ENCODE results near the gene CBX6.

GRCh38 chr22:38820020-38820419 is 52.0 kb downstream of the CBX6 start:
- TF ChIP-seq, protein P1, sequence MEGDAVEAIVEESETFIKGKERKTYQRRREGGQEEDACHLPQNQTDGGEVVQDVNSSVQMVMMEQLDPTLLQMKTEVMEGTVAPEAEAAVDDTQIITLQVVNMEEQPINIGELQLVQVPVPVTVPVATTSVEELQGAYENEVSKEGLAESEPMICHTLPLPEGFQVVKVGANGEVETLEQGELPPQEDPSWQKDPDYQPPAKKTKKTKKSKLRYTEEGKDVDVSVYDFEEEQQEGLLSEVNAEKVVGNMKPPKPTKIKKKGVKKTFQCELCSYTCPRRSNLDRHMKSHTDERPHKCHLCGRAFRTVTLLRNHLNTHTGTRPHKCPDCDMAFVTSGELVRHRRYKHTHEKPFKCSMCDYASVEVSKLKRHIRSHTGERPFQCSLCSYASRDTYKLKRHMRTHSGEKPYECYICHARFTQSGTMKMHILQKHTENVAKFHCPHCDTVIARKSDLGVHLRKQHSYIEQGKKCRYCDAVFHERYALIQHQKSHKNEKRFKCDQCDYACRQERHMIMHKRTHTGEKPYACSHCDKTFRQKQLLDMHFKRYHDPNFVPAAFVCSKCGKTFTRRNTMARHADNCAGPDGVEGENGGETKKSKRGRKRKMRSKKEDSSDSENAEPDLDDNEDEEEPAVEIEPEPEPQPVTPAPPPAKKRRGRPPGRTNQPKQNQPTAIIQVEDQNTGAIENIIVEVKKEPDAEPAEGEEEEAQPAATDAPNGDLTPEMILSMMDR (IDR thresholded peaks at IDR 0.05; ENCODE audit: borderline replicate concordance, extremely low read depth, low read length, poor library complexity, severe bottlenecking) = no peak
- no peak for TF ChIP-seq EZH2 (IDR thresholded peaks at IDR 0.05; ENCODE audit: borderline replicate concordance, low read depth, low read length, severe bottlenecking)
